IMR-90 (cell line): ENCODE data around the gene GCH1. TPM values are rescaled to one million over a fixed set of nuclear protein-coding genes. Genes with fewer than 3 reads are reported as not detected.

ENCODE experiments used
- ATAC-seq: fragments of 200-7000 bp; cut with Tn5 transposase; 2 replicates; pipeline ENCODE4 v1.9.1; 2020; ENCODE audit warnings: low read depth, mild to moderate bottlenecking, moderate library complexity
- BruUV-seq: library from RNA; stranded (reverse); fragments of 400-500 nt; replicated peaks from 2 replicates; lab custom pipeline; 2021; lab: Mats Ljungman, UMichigan
- CTCF ChIA-PET: fragments of 300-600 bp; formaldehyde crosslinking; extraction: SDS; loops from one replicate; lab custom pipeline; 2021; ENCODE audit warnings: antibody characterized with exemption; lab: Yijun Ruan, JAX
- POLR2A ChIA-PET: fragments of 300-600 bp; sonication (Branson Sonifier 250); formaldehyde crosslinking; loops from one replicate; lab custom pipeline; 2022; ENCODE audit warnings: antibody characterized with exemption; ENCODE audit not compliant: unreplicated experiment; lab: Charles Lee
- DNase-seq: peaks from one replicate; pipeline ENCODE4 v3.0.0; 2013
- H2AFZ ChIP-seq: replicated peaks from 2 replicates; pipeline ENCODE3; 2013; ENCODE audit warnings: low read length, mild to moderate bottlenecking; ENCODE audit not compliant: poor library complexity
- H2AK5ac ChIP-seq: 2 replicates; pipeline ENCODE4 v1.6.1; 2013; ENCODE audit warnings: low read depth, low read length, inconsistent platforms
- H2AK9ac ChIP-seq: replicated peaks from 2 replicates; pipeline ENCODE3; 2013; ENCODE audit warnings: mild to moderate bottlenecking, low read depth, low read length, moderate library complexity; ENCODE audit not compliant: poor library complexity
- H2BK120ac ChIP-seq: 2 replicates; pipeline ENCODE4 v1.6.1; 2013; ENCODE audit warnings: low read depth, low read length, inconsistent platforms
- H2BK15ac ChIP-seq: 3 replicates; pipeline ENCODE4 v1.6.1; 2013; ENCODE audit warnings: low read depth, low read length, inconsistent platforms
- H2BK20ac ChIP-seq: 2 replicates; pipeline ENCODE4 v1.6.1; 2013; ENCODE audit warnings: low read depth, mild to moderate bottlenecking, inconsistent platforms, low read length, moderate library complexity
- H2BK5ac ChIP-seq: 2 replicates; pipeline ENCODE4 v1.6.1; 2013; ENCODE audit warnings: mild to moderate bottlenecking, low read depth, low read length, inconsistent platforms; ENCODE audit not compliant: poor library complexity, severe bottlenecking
- H3K14ac ChIP-seq: replicated peaks from 2 replicates; pipeline ENCODE4 v1.6.1; 2013; ENCODE audit warnings: low read depth, low read length, inconsistent platforms
- H3K18ac ChIP-seq: 2 replicates; pipeline ENCODE4 v1.6.1; 2013; ENCODE audit warnings: low read depth, low read length, control low read depth
- H3K23ac ChIP-seq: 2 replicates; pipeline ENCODE4 v1.6.1; 2013; ENCODE audit warnings: low read depth, low read length, inconsistent platforms
- H3K27ac ChIP-seq: 2 replicates; pipeline ENCODE4 v1.5.1; 2013; ENCODE audit warnings: mild to moderate bottlenecking, control low read depth, low read length; ENCODE audit not compliant: insufficient read depth
- H3K27me3 ChIP-seq: 2 replicates; pipeline ENCODE4 v1.6.1; 2013; ENCODE audit warnings: low read length; ENCODE audit not compliant: control insufficient read depth, insufficient read depth
- H3K36me3 ChIP-seq: 2 replicates; pipeline ENCODE4 v1.6.1; 2013; ENCODE audit warnings: low read length, mixed read lengths; ENCODE audit not compliant: control insufficient read depth, insufficient read depth
- H3K4ac ChIP-seq: 2 replicates; pipeline ENCODE4 v1.6.1; 2013; ENCODE audit warnings: low read depth, low read length, inconsistent platforms
- H3K4me1 ChIP-seq: 2 replicates; pipeline ENCODE4 v1.6.1; 2013; ENCODE audit warnings: low read length, mixed read lengths; ENCODE audit not compliant: control insufficient read depth, insufficient read depth
- H3K4me2 ChIP-seq: 2 replicates; pipeline ENCODE4 v1.6.1; 2013; ENCODE audit warnings: low read depth, mild to moderate bottlenecking, control low read depth, low read length, moderate library complexity
- H3K4me3 ChIP-seq: 2 replicates; pipeline ENCODE4 v1.5.1; 2013; ENCODE audit warnings: low read depth, mild to moderate bottlenecking, control low read depth, low read length, moderate library complexity; ENCODE audit not compliant: insufficient read depth
- H3K56ac ChIP-seq: 2 replicates; pipeline ENCODE4 v1.6.1; 2013; ENCODE audit warnings: low read length, inconsistent platforms; ENCODE audit not compliant: insufficient read depth; ENCODE audit errors: extremely low read depth
- H3K79me1 ChIP-seq, 2 experiments: 2 replicates each; pipeline ENCODE4 v1.6.1; 2013; ENCODE audit warnings: low read length in 2 of 2, inconsistent platforms in 1 of 2, low read depth in 1 of 2
- H3K9ac ChIP-seq: 2 replicates; pipeline ENCODE4 v1.6.1; 2013; ENCODE audit warnings: low read depth, low read length, control low read depth
- H3K9me1 ChIP-seq: 2 replicates; pipeline ENCODE4 v1.6.1; 2013; ENCODE audit warnings: low read length, inconsistent platforms; ENCODE audit not compliant: insufficient read depth
- H3K9me3 ChIP-seq: 2 replicates; pipeline ENCODE4 v1.6.1; 2013; ENCODE audit warnings: low read length; ENCODE audit not compliant: control insufficient read depth, insufficient read depth
- H4K20me1 ChIP-seq: 2 replicates; pipeline ENCODE4 v1.6.1; 2013; ENCODE audit warnings: low read length, inconsistent platforms; ENCODE audit not compliant: insufficient read depth
- H4K5ac ChIP-seq: 2 replicates; pipeline ENCODE4 v1.6.1; 2013; ENCODE audit warnings: mild to moderate bottlenecking, low read depth, low read length, control low read depth
- H4K8ac ChIP-seq, 2 experiments: 2 replicates each; pipeline ENCODE4 v1.6.1; 2013; ENCODE audit warnings: low read depth in 2 of 2, low read length in 2 of 2, control low read depth in 1 of 2, inconsistent platforms in 1 of 2
- H4K91ac ChIP-seq: 2 replicates; pipeline ENCODE4 v1.6.1; 2013; ENCODE audit warnings: low read depth, low read length, inconsistent platforms; ENCODE audit not compliant: insufficient read depth
- BHLHE40 ChIP-seq: fragments of 150-350 bp; IDR thresholded peaks from 2 replicates; pipeline ENCODE4 v1.6.1; 2016; ENCODE audit warnings: mild to moderate bottlenecking, low read depth, low read length
- CEBPB ChIP-seq: IDR thresholded peaks from 2 replicates; pipeline ENCODE4 v1.6.1; 2012; ENCODE audit warnings: low read depth, low read length, improper control_type of control experiment
- CHD1 ChIP-seq: IDR thresholded peaks from 2 replicates; pipeline ENCODE4 v1.6.1; 2012; ENCODE audit warnings: low read depth, low read length, improper control_type of control experiment
- FOS ChIP-seq: fragments of 150-350 bp; IDR thresholded peaks from 2 replicates; pipeline ENCODE4 v1.6.1; 2016; ENCODE audit warnings: low read depth, low read length
- MAFK ChIP-seq: IDR thresholded peaks from 2 replicates; pipeline ENCODE4 v1.6.1; 2012; ENCODE audit warnings: low read depth, low read length, improper control_type of control experiment
- MAZ ChIP-seq: IDR thresholded peaks from 2 replicates; pipeline ENCODE4 v1.6.1; 2012; ENCODE audit warnings: low read depth, mild to moderate bottlenecking, low read length, improper control_type of control experiment, moderate library complexity, borderline replicate concordance
- MXI1 ChIP-seq: IDR thresholded peaks from 2 replicates; pipeline ENCODE4 v1.6.1; 2012; ENCODE audit warnings: low read depth, mild to moderate bottlenecking, low read length, moderate library complexity, borderline replicate concordance
- NFE2L2 ChIP-seq: fragments of 150-350 bp; IDR thresholded peaks from 2 replicates; pipeline ENCODE4 v1.6.1; 2016; ENCODE audit warnings: low read depth, mild to moderate bottlenecking, low read length
- POLR2A ChIP-seq: IDR thresholded peaks from 2 replicates; pipeline ENCODE4 v1.6.1; 2012; ENCODE audit warnings: mild to moderate bottlenecking, low read depth, low read length
- RAD21 ChIP-seq: IDR thresholded peaks from 2 replicates; pipeline ENCODE4 v1.6.1; 2012; ENCODE audit warnings: low read length, improper control_type of control experiment
- RCOR1 ChIP-seq: IDR thresholded peaks from 2 replicates; pipeline ENCODE4 v1.6.1; 2012; ENCODE audit warnings: mild to moderate bottlenecking, low read length, improper control_type of control experiment; ENCODE audit not compliant: insufficient replicate concordance
- RFX5 ChIP-seq: IDR thresholded peaks from 2 replicates; pipeline ENCODE4 v1.8.0; 2012; ENCODE audit warnings: low read depth, mild to moderate bottlenecking, low read length, moderate library complexity
- SMC3 ChIP-seq: fragments of 150-350 bp; IDR thresholded peaks from 2 replicates; pipeline ENCODE4 v1.6.1; 2016; ENCODE audit warnings: low read depth, mild to moderate bottlenecking, antibody characterized with exemption, low read length, moderate library complexity
- USF2 ChIP-seq: fragments of 150-350 bp; IDR thresholded peaks from 2 replicates; pipeline ENCODE4 v1.6.1; 2017; ENCODE audit warnings: mild to moderate bottlenecking, antibody characterized with exemption, low read length, low read depth
- WGBS, 2 experiments: methylation state at CpG; one replicate each; pipeline versions ENCODE4 v1.1.5 to v1.1.7; 2013; ENCODE audit warnings: missing lambda C conversion rate in 2 of 2; ENCODE audit not compliant: insufficient read length in 1 of 2; ENCODE audit errors: extremely low coverage in 2 of 2; 5-methylcytosine and 5-hydroxymethylcytosine counted together
- dilution Hi-C: fragments of 300-500 bp; cut with HindIII; formaldehyde crosslinking; loops from one replicate; pipeline ENCODE4 v1.14.3; 2018; ENCODE audit warnings: low sequenced_read_pairs; ENCODE audit not compliant: unreplicated experiment
- in situ Hi-C: fragments of 300-500 bp; cut with MboI; formaldehyde crosslinking; loops from 3 replicates; pipeline ENCODE4 v1.14.3; 2019; ENCODE audit warnings: low sequenced_read_pairs, inconsistent platforms, mixed read lengths
- intact Hi-C: fragments of 100-400 bp; cut with micrococcal nuclease; formaldehyde crosslinking; loops from 2 replicates; pipeline ENCODE4 v1.10.0; 2022
- polyA plus RNA-seq, 3 experiments: library from polyadenylated mRNA; depleted of rRNA; stranded (reverse); fragments of >200 nt; gene quantifications; 2 replicates each; pipeline ENCODE4 v1.2.3, GENCODE V29; 2012; ENCODE audit warnings: low replicate concordance in 1 of 3
- total RNA-seq: library from RNA; depleted of rRNA; stranded (reverse); fragments of >200 nt; gene quantifications from 2 replicates; pipeline ENCODE4 v1.2.3, GENCODE V29; 2012
- TF ChIP-seq, protein P1 (sequence below): fragments of 150-350 bp; IDR thresholded peaks from 2 replicates; pipeline ENCODE4 v1.6.1; 2016; ENCODE audit warnings: low read depth, mild to moderate bottlenecking, low read length, moderate library complexity, borderline replicate concordance
- TF ChIP-seq, protein P2 (sequence below): conservative IDR thresholded peaks from 2 replicates; pipeline ENCODE4 v1.5.1; 2012; ENCODE audit warnings: mild to moderate bottlenecking, low read depth, low read length, improper control_type of control experiment

GCH1 gene
- total and polyA plus RNA-seq, 2 of the 4 experiments (the other 2 are of a cell fraction): 0.54 to 0.74 TPM

DNA sequence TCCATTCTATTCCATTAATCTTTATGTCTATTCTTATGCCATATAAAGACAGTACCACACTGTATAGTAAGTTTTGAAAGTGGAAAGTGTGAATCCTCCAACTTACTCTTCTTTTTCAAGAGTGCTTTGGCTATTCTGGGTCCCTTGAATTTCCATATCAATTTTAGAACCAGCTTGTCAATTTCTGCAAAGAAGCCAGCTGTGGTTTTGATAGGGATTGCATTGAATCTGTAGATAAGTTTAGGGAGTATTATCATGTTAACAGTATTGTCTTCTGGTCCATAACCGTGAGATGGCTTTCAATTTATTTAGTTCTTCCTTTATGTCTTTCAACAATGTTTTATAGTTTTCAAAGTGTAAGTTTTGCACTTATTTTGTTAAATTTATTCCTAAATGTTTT, 34.2 kb upstream of the GCH1 start:
- H4K20me1 ChIP-seq: no peaks in the 10 kb centered on the region
- no peak overlapping the region for H3K4me3 ChIP-seq
- ATAC-seq (no peak), DNase-seq (no peak)
- in situ Hi-C loops: no loop called here
- H2BK5ac ChIP-seq: no peak overlapping the region
- H2BK120ac ChIP-seq: no peak overlapping the region
- no peak overlapping the region for H4K8ac ChIP-seq
- TF ChIP-seq MAZ: no peak
- TF ChIP-seq MXI1: no peak
- TF ChIP-seq SMC3: no peak
- TF ChIP-seq, protein P1, sequence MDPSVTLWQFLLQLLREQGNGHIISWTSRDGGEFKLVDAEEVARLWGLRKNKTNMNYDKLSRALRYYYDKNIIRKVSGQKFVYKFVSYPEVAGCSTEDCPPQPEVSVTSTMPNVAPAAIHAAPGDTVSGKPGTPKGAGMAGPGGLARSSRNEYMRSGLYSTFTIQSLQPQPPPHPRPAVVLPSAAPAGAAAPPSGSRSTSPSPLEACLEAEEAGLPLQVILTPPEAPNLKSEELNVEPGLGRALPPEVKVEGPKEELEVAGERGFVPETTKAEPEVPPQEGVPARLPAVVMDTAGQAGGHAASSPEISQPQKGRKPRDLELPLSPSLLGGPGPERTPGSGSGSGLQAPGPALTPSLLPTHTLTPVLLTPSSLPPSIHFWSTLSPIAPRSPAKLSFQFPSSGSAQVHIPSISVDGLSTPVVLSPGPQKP: no peak
- TF ChIP-seq FOS: no peak
- no peak for TF ChIP-seq NFE2L2
- no peak for TF ChIP-seq USF2
- no peak for TF ChIP-seq BHLHE40
- no peak for TF ChIP-seq RAD21
- TF ChIP-seq CHD1: no peak
- no peak for TF ChIP-seq MAFK
- no peak for TF ChIP-seq POLR2A
- TF ChIP-seq RCOR1: no peak
- TF ChIP-seq CEBPB: no peak
- no peak for TF ChIP-seq RFX5
- TF ChIP-seq, protein P2, sequence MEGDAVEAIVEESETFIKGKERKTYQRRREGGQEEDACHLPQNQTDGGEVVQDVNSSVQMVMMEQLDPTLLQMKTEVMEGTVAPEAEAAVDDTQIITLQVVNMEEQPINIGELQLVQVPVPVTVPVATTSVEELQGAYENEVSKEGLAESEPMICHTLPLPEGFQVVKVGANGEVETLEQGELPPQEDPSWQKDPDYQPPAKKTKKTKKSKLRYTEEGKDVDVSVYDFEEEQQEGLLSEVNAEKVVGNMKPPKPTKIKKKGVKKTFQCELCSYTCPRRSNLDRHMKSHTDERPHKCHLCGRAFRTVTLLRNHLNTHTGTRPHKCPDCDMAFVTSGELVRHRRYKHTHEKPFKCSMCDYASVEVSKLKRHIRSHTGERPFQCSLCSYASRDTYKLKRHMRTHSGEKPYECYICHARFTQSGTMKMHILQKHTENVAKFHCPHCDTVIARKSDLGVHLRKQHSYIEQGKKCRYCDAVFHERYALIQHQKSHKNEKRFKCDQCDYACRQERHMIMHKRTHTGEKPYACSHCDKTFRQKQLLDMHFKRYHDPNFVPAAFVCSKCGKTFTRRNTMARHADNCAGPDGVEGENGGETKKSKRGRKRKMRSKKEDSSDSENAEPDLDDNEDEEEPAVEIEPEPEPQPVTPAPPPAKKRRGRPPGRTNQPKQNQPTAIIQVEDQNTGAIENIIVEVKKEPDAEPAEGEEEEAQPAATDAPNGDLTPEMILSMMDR: no peak
- H3K4ac ChIP-seq: no peak overlapping the region
- no peak overlapping the region for H3K18ac ChIP-seq
- H3K9me3 ChIP-seq: no peaks in the 10 kb centered on the region
- no peak overlapping the region for H3K23ac ChIP-seq
- no peak overlapping the region for H3K9ac ChIP-seq
- no peak overlapping the region for H2AK5ac ChIP-seq
- H2BK15ac ChIP-seq: no peak overlapping the region
- no peak overlapping the region for H2BK20ac ChIP-seq
- no peak overlapping the region for H4K91ac ChIP-seq
- BruUV-seq: no TSS peak
- intact Hi-C loops: no loop called here
- no peak overlapping the region for H3K56ac ChIP-seq
- H4K5ac ChIP-seq: no peak overlapping the region
- no peaks in the 10 kb centered on the region; the same call in 1 of the 2 replicates for H3K36me3 ChIP-seq
- no CpG with 5 or more reads among the region's 1 CpG for WGBS, 2 experiments
- H3K4me1 ChIP-seq: no peaks in the 10 kb centered on the region
- H3K9me1 ChIP-seq: 0 out of 2 replicates have a peak, but pooled peaks cover 2% of the 10 kb centered on the region
- CTCF ChIA-PET: no interaction called here
- H3K4me2 ChIP-seq: no peak overlapping the region
- H3K14ac ChIP-seq: no peak overlapping the region
- POLR2A ChIA-PET: no interaction called here
- H2AFZ ChIP-seq: no peak overlapping the region
- H2AK9ac ChIP-seq: no peak overlapping the region
- no peak overlapping the region for H3K27ac ChIP-seq
- dilution Hi-C loops: no loop called here
- no peaks in the 10 kb centered on the region; a peak in 1 of 4 replicates for H3K79me1 ChIP-seq
- H3K27me3 ChIP-seq: no peaks in the 10 kb centered on the region
